Heart right ventricle (tissue), 16 donors: ENCODE data around the gene IER5L. TPM values are rescaled to one million over a fixed set of nuclear protein-coding genes. Genes with fewer than 3 reads are reported as not detected.

Source experiments
- ATAC-seq, 8 donors: fragments of 200-7000 bp; cut with Tn5 transposase; one replicate each; pipeline ENCODE4 v1.9.1; 2020; ENCODE audit warnings: mild to moderate bottlenecking in 8 of 8, moderate library complexity in 8 of 8, moderate number of reproducible peaks in 1 of 8
- DNase-seq, 2 donors: peaks; one replicate each; pipeline ENCODE4 v3.0.0-alpha.2; 2020
- H3K27ac ChIP-seq, 10 donors: fragments of 200-600 bp; sonication (generic) in 2 of 10; one replicate each; pipeline versions ENCODE4 v1.5.0 to v1.8.0; 2020 to 2022; ENCODE audit warnings: mild to moderate bottlenecking in 3 of 10
- H3K27me3 ChIP-seq, 7 donors: fragments of 200-600 bp; one replicate each; pipeline ENCODE4 v1.8.0; 2021 to 2022; ENCODE audit warnings: mild to moderate bottlenecking in 2 of 7
- H3K36me3 ChIP-seq, 9 donors: fragments of 200-600 bp; sonication (generic) in 1 of 9; one replicate each; pipeline versions ENCODE4 v1.5.0 to v1.8.0; 2020 to 2022; ENCODE audit warnings: mild to moderate bottlenecking in 2 of 9
- H3K4me1 ChIP-seq, 9 donors: fragments of 200-600 bp; sonication (generic) in 1 of 9; one replicate each; pipeline versions ENCODE4 v1.5.0 to v1.8.0; 2020 to 2022; ENCODE audit warnings: mild to moderate bottlenecking in 4 of 9
- H3K4me3 ChIP-seq, 10 donors: fragments of 200-600 bp; sonication (generic) in 2 of 10; one replicate each; pipeline versions ENCODE4 v1.5.0 to v1.8.0; 2020 to 2022; ENCODE audit warnings: mild to moderate bottlenecking in 7 of 10, moderate library complexity in 2 of 10
- H3K9me3 ChIP-seq, 11 donors: fragments of 200-600 bp in 10 of 11; sonication (generic) in 2 of 11; one replicate each; pipeline versions ENCODE4 v1.5.0 to v1.8.0; 2013 to 2022; ENCODE audit warnings: mild to moderate bottlenecking in 2 of 11, control low read depth in 1 of 11, moderate library complexity in 1 of 11
- WGBS, 2 donors: extraction: QIAGEN DNeasy Blood & Tissue Kit; methylation state at CpG; one replicate each; pipeline ENCODE4 v1.1.7; 2013; ENCODE audit warnings: inconsistent platforms in 1 of 2; 5-methylcytosine and 5-hydroxymethylcytosine counted together
- intact Hi-C, 10 donors: fragments of 100-400 bp; cut with DNase I; formaldehyde crosslinking; loops; one replicate each; pipeline versions ENCODE4 v1.11.1 to v1.14.2; 2022
- long read RNA-seq, 3 donors: library from polyadenylated mRNA; unstranded; transcript quantifications; one replicate each; pipeline ENCODE4 v2.0.0, GENCODE V29; 2020 to 2021
- polyA plus RNA-seq, 2 donors: library from polyadenylated mRNA; stranded (reverse); fragments of 200-250 nt; gene quantifications; one replicate each; pipeline ENCODE4 v1.2.3, GENCODE V29; 2013
- total RNA-seq, 10 donors: library from RNA; stranded (reverse); fragmentation: NEBNext Ultra II Directional in 3 of 10; extraction: Animal tissue kit (Norgen Biotek cat#: 25700) in 3 of 10; gene quantifications; one replicate each; pipeline versions ENCODE4 v1.2.1 to v1.2.4, GENCODE V29; 2021 to 2023
- TF ChIP-seq, protein P1 (sequence below), 9 donors: fragments of 200-600 bp; sonication (generic) in 2 of 9; IDR thresholded peaks; one replicate each; pipeline versions ENCODE4 v1.5.0 to v1.8.0; 2021 to 2022; ENCODE audit warnings: antibody characterized with exemption in 9 of 9, mild to moderate bottlenecking in 5 of 9, moderate library complexity in 1 of 9
- donor health status: Arrhythmogenic right ventricular cardiomyopathy.
- donor health status: ischemic (EF 13 %, LVEDD 7.1; RV severe dilation, severe dysfunction).
- donor health status: healthy with polysubstance abuse.
- donor health status: DM: no; HTN: yes; CAD: no.
- donor health status: DM: no; HTN: no; CAD: no.
- donor health status: ischemic (EF 25% LVEDD 6.9; RV normal size, moderate dysfunction).
- donor health status: ischemic (EF 25% LVEDD 5.7; RV mildly dilated, moderate dysfunction).
- donor health status: healthy.
- donor health status: DM: yes; HTN: yes; CAD: no.
- donor health status: Ischemic cardiomyopathy.
- donor health status: ischemic (EF 35%, LVEDD 5.7; RV mildly dilated, moderate dysfunction).
- donor health status: nonischemic (EF 11% LVEDD 7.7; RV severe dilation, severe dysfunction).
- donor health status: DM: yes; HTN: yes; CAD: no.
- donor health status: PGD.
- donor health status: ischemic (EF 29% LVEDD 5.4; RV normal size, mild dysfunction).
- donor health status: nonischemic (EF 23%, LVEDD 6.1; RV moderate dilation, normal function).

The IER5L gene
- 10 to 100 TPM in 1 of 10 donors, 1 to 10 TPM in 9; 1.2 to 13.7 (median 5.6) TPM for total RNA-seq
- polyA plus RNA-seq: 10 to 100 TPM in 1 of 2 donors, 1 to 10 TPM in 1; 5.0 to 26.3 TPM
- long read RNA-seq, donor 1, transcript IER5L-201 (1 exons, 2,711 nt): major isoform, 5 of 5 reads
- long read RNA-seq, donor 1, partial matches to known transcripts: 0 of 5 reads
- long read RNA-seq, donor 1, other reads (novel, unspliced or antisense): 0 of 5 reads
- long read RNA-seq, donor 2, transcript IER5L-201 (1 exons, 2,711 nt): major isoform, 5 of 5 reads
- long read RNA-seq, donor 2, partial matches to known transcripts: 0 of 5 reads
- long read RNA-seq, donor 2, other reads (novel, unspliced or antisense): 0 of 5 reads
- long read RNA-seq, donor 3: 0 reads

DNA sequence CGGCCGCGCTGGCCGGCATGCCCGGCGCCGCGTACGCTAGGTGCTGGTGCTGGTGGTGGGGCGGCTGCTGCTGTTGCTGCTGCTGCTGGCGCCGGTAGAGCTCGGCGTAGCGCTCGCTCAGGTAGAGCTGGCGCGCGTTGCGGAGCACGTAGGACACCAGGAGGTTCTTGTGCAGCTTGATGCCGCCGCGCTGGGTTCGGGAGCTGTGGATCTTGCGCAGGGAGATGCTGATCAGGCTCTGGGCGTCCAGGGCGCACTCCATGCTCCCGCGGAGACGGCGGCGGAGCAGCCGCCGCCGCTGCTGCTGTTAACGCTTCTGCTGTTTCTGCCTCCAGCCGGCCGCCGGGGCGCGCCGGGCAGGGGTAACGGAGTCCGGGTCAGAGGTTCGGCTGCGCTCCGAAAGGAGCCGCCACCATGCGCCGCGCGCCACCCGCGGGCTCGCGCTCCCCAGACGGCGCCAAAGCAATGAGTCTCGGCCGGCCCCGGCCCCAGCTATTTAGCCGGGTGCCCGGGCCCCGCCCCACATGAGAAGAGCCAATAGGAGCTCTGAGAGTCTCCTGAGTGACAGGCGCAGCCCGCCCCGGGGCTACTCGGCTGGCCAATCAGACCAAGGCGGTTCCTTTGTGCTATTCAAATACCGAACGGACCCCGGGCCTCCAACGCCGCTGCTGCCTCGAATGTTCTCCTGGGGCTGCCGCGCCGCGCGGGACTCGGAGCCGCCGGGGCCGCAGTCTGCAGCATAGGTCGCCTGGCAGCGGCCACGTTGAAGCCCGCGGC, at the start of gene IER5L:
Gene IER5L, minus strand, starts transcription at position 471 of the 777 bp plus-strand sequence. Its CDS starts 209 bp downstream, at position 262.
- H3K36me3 ChIP-seq: peaks cover 0 to 6% (median 0%) of the 10 kb centered on the region in 9 donors
- H3K4me3 ChIP-seq: peak within 1 kb of the TSS; percentile 72 to 100 (median 96)
- ATAC-seq (peak; percentile 80 to 91 (median 84)), DNase-seq (peak; percentile 94)
- peaks cover 0 to 6% (median 0%) of the 10 kb centered on the region in 7 donors for H3K27me3 ChIP-seq
- intact Hi-C loops: loop anchor here in 9 of 10 donors (2.0 to 10.0 kb wide), 14 partner anchors 36 to 427 kb away; no protein-coding TSS in a partner anchor
- peak within 1 kb of the TSS; percentile 96 to 100 (median 98) for H3K27ac ChIP-seq
- 0 to 1% methylated on average over 90 of the region's 90 CpGs for WGBS, 2 donors
- TF ChIP-seq, protein P1, sequence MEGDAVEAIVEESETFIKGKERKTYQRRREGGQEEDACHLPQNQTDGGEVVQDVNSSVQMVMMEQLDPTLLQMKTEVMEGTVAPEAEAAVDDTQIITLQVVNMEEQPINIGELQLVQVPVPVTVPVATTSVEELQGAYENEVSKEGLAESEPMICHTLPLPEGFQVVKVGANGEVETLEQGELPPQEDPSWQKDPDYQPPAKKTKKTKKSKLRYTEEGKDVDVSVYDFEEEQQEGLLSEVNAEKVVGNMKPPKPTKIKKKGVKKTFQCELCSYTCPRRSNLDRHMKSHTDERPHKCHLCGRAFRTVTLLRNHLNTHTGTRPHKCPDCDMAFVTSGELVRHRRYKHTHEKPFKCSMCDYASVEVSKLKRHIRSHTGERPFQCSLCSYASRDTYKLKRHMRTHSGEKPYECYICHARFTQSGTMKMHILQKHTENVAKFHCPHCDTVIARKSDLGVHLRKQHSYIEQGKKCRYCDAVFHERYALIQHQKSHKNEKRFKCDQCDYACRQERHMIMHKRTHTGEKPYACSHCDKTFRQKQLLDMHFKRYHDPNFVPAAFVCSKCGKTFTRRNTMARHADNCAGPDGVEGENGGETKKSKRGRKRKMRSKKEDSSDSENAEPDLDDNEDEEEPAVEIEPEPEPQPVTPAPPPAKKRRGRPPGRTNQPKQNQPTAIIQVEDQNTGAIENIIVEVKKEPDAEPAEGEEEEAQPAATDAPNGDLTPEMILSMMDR (IDR thresholded peaks at IDR 0.05): peak in 3 of 9 donors; percentile 7 to 11 (median 10)
- H3K9me3 ChIP-seq: no peaks in the 10 kb centered on the region
- H3K4me1 ChIP-seq: peaks cover 11 to 39% (median 29%) of the 10 kb centered on the region in 9 donors

DNA sequence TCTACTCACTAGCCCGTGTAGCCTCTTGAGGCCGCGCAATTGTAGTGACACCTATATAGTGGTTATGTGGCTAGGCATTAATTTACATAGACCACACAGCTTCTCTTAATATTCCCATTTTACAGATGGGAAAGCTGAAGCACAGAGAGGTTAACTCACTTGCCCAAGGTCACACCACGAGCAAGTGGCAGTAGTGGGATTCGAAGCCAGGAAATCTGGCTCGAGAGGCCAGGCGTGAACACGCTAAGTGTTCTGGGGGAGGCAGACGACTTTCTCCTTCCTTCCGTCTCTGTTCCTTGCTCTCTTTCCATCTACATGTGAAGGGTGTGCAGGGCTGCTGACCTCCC, 49.8 kb upstream of the IER5L start:
- intact Hi-C loops: no loop called here
- TF ChIP-seq, protein P1 (IDR thresholded peaks at IDR 0.05): no peak
- Histone ChIP-seq H3K27me3 (no peaks in the 10 kb centered on the region), H3K36me3 (no peaks in the 10 kb centered on the region), H3K4me1 (peaks cover 0 to 28% (median 14%) of the 10 kb centered on the region in 9 donors), H3K4me3 (no peak overlapping the region), H3K27ac (no peak overlapping the region), H3K9me3 (peaks cover 0 to 2% (median 0%) of the 10 kb centered on the region in 11 donors)
- 82 to 90% methylated on average over 10 of the region's 10 CpGs for WGBS, 2 donors
- DNase-seq (no peak), ATAC-seq (no peak)

DNA sequence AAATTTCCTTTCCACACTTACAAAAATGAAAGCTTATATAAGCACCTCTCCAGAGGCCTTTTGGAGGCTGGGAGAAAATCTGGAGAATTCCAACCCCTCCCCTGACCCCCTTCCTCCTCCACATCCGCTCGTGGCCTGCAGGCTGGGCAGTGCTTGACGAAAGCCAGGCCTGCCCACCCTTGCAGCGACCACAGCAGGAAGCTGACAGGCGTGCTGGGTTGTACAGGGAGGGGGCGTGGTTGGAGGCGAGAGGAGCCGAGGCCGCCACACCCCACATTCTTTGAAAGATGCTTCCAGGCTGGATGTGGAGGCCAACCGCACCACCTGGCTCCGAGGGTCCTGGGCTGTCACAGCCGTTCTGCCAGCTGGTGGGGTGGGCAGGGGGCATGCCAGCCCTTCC, 47.8 kb upstream of the IER5L start:
- 27 to 39% methylated on average over 12 of the region's 12 CpGs for WGBS, 2 donors
- Histone ChIP-seq H3K4me1 (peaks cover 0 to 28% (median 14%) of the 10 kb centered on the region in 9 donors), H3K36me3 (no peaks in the 10 kb centered on the region), H3K27me3 (no peaks in the 10 kb centered on the region), H3K27ac (peak overlapping the region; percentile 4 to 91 (median 75)), H3K9me3 (no peaks in the 10 kb centered on the region), H3K4me3 (no peak overlapping the region)
- TF ChIP-seq, protein P1 (IDR thresholded peaks at IDR 0.05): peak in 1 of 9 donors; percentile 24
- DNase-seq (peak; percentile 75 to 90), ATAC-seq (peak; percentile 84 to 97 (median 94))
- intact Hi-C loops: no loop called here

DNA sequence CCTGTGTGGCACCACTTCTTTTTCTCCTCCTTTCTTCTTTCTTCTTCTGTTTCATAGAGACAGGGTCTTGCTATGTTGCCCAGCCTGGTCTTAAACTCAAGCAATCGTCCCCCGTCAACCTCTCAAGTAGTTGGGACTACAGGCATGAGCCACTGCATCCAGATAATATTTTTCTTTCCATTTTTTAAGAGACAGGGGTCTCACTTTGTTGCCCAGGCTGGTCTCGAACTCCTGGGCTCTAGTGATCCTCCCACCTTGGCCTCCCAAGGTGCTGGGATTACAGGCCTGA, 47.4 kb upstream of the IER5L start:
- no peak for DNase-seq
- TF ChIP-seq, protein P1 (IDR thresholded peaks at IDR 0.05): no peak
- WGBS, 2 donors: 76 to 77% methylated on average over 3 of the region's 3 CpGs
- Histone ChIP-seq H3K27me3 (no peaks in the 10 kb centered on the region), H3K4me1 (peaks cover 0 to 28% (median 14%) of the 10 kb centered on the region in 9 donors), H3K9me3 (no peaks in the 10 kb centered on the region), H3K4me3 (no peak overlapping the region), H3K27ac (peak overlapping the region; percentile 4 to 91 (median 75)), H3K36me3 (no peaks in the 10 kb centered on the region)
- intact Hi-C loops: no loop called here
- no peak for ATAC-seq
